Urinary bladder (tissue), 4 donors: ENCODE data around the gene GLYR1. TPM values are rescaled to one million over a fixed set of nuclear protein-coding genes. Genes with fewer than 3 reads are reported as not detected.

Experiments used
- DNase-seq: peaks from one replicate; pipeline ENCODE4 v3.0.0-alpha.2; 2015; ENCODE audit errors: extremely low spot score
- H3K27ac ChIP-seq: one replicate; pipeline ENCODE4 v1.5.1; 2013; ENCODE audit warnings: low read depth, mild to moderate bottlenecking, moderate library complexity
- H3K36me3 ChIP-seq: one replicate; pipeline ENCODE4 v1.6.1; 2013; ENCODE audit warnings: mild to moderate bottlenecking, moderate library complexity; ENCODE audit not compliant: insufficient read depth
- H3K4me1 ChIP-seq: one replicate; pipeline ENCODE4 v1.6.1; 2013; ENCODE audit warnings: mild to moderate bottlenecking, moderate library complexity; ENCODE audit not compliant: insufficient read depth
- H3K4me3 ChIP-seq: one replicate; pipeline ENCODE4 v1.5.1; 2013; ENCODE audit warnings: low read depth, low read length
- WGBS: extraction: QIAGEN DNeasy Blood & Tissue Kit; methylation state at CpG from one replicate; pipeline ENCODE4 v1.1.7; 2013; 5-methylcytosine and 5-hydroxymethylcytosine counted together
- polyA plus RNA-seq: library from polyadenylated mRNA; stranded (reverse); fragments of 200-250 nt; gene quantifications from one replicate; pipeline ENCODE4 v1.2.3, GENCODE V29; 2013
- total RNA-seq: library from RNA; depleted of rRNA; stranded (reverse); fragments of >200 nt; gene quantifications from one replicate; pipeline ENCODE4 v1.2.3, GENCODE V29; 2014
- donor health status: healthy with polysubstance abuse.
- donor health status: healthy.

Gene GLYR1
- total and polyA plus RNA-seq, 2 donors = 44.4 to 60.3 TPM

DNA sequence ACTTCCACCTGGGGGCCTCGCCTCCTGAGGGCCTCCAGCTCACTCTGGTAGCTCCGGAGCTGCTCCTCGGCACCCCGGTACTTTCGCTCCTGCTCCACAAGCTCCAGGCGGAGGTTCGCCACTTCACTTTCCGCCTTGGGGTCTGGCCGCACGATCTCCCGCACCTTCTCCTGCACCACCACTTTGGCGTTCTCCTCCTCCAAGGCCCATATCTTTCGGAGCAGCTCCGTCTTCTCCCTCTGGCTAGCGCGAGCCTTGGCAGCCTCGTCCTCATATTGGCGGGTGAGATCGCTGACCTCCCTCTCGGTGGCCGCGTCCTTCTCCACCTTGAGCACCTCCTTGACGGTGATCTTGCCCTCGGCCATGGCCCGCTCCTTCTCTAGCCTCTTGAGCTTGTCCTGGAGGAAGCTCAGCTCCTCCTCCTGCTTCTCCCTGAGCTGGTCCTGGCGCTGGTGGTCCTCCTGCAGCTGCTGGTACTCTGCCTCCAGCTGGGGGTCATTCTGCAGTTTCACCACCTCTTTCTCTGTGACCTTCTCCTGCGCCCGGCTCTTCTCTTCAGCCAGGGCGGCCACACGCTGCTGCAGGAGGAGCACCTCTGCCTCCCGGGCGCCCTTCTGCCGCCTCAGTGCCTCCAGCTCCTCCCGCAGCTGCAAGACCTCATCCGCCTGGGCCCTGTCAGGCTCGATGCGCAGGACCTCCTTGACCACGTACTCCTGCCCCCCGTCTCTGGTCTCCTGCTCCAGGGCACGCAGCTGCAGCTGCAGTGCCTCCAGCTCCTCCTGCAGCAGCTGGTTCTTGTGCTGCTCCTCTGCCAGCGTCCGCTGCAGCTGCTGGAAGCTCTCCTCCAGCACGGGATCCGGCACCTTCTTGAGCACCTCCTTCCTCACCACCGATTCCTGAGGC, 38.1 kb upstream of the GLYR1 start:
- DNase-seq = no peak
- H3K27ac ChIP-seq = no peak overlapping the region
- H3K4me1 ChIP-seq = no peaks in the 10 kb centered on the region
- H3K36me3 ChIP-seq = peaks cover 7% of the 10 kb centered on the region
- H3K4me3 ChIP-seq = no peak overlapping the region
- WGBS = 91% methylated on average over 45 of the region's 45 CpGs

DNA sequence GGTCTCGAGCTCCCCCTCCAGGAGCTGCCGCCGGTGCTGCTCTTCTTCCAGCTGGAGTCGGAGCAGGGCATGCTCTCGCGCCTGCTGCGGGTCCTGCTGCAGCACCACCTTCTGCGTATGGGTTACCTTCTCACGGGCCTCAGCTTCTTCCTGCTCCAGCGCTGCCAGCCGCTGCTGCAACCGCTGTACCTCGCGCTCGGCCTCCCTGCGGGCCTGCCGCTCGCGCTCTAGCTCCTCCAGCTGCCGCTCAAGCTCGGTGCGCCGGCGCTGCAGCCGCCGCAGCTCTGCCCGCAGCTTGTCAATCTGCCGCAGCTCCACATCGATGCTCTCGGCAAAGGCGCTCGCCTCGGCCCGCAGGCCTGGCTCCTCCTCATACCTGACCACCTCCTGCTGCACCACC, 37.1 kb upstream of the GLYR1 start:
- H3K36me3 ChIP-seq = peaks cover 7% of the 10 kb centered on the region
- H3K27ac ChIP-seq = no peak overlapping the region
- DNase-seq = no peak
- no peak overlapping the region for H3K4me3 ChIP-seq
- H3K4me1 ChIP-seq = no peaks in the 10 kb centered on the region
- 96% methylated on average over 34 of the region's 34 CpGs for WGBS

DNA sequence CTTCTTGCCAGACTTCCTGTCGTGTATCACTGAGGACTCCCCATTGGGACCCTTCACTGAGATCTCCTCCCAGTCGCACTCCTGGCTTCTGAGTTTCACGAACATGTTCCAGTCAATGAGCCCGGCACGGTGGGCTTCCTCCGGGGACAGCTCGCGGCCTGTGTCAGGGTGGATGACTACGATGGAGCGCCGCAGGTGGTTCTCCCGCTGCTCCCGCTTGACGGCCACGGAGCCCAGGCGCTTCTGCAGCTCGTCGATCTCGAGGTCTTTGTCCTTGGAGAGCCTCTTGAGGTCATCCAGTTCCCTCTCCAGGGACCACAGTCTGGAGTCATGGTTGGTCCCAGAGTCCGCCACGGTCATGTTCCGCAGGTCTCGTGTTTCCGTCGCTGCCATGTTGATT, 36.4 kb upstream of the GLYR1 start:
- 98% methylated on average over 25 of the region's 25 CpGs for WGBS
- H3K36me3 ChIP-seq = peaks cover 7% of the 10 kb centered on the region

DNA sequence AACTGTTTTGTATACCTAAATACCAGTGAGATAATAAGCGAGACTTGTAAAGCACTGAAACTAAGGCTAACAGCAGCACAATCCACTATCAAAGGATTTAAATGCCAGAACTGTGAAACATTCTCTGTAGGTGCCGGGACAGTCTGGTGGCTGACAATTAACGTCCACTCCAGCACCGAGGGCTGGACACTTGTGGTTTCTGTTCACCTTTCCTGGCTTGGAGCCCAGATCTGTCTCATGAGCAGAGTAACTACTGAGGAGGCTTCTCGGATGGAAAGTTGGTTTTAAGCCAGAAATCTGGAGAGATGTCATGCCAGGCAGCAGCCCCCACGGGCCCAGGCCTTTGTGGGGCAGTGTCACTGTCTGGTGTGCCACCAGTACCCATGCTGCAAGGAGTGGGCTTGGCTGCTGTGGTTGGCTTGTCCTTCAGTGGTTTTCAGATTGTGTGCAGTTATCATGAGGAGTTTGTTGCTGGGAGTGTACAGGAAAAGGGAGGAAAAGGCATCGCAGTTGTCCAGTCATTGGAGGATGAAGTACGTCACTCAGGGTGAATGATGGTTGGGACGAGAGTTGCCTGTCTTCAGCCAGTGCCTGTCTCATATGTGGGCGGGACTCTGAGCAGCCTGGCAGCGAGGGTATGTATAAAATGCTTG, 35.7 kb upstream of the GLYR1 start:
- 65% methylated on average over 11 of the region's 11 CpGs for WGBS
- Histone ChIP-seq H3K4me3 (no peak overlapping the region), H3K27ac (no peak overlapping the region), H3K36me3 (peaks cover 7% of the 10 kb centered on the region), H3K4me1 (no peaks in the 10 kb centered on the region)
- no peak for DNase-seq

More for the DNA sequence above, 36.4 kb upstream of the GLYR1 start:
- Histone ChIP-seq H3K4me3 (no peak overlapping the region), H3K27ac (no peak overlapping the region), H3K4me1 (no peaks in the 10 kb centered on the region)
- no peak for DNase-seq

DNA sequence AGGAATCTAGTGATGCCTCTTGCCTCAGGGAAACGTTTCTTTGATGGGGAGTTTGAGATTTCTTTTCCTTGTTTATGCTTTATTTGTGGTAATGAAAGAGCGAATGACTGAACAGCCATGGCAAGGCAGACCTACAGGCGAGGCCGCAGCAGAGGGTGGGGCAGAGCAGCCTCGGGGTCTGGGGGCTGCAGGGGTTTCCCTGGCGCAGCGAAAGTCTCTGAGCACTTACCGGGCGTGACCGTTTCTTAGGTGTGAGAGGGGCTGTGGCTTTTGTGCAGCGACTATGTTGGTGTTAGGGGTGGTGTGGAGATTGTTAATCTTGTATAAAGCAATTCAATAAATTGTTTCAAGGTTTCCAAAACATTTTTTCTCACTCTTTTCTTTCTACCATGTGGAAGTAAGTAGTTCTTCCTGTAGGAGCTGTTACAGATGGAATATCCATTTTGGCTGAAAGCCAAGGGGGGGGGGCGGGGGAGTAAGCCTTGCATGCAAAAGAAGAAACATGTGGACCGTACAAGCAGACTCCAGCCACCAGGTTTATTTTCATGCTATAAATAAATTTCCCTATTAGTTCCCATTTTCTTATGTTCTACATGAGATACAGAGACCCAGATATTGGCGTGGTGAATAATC, 35.0 kb upstream of the GLYR1 start:
- Histone ChIP-seq H3K4me3 (no peak overlapping the region), H3K4me1 (no peaks in the 10 kb centered on the region), H3K36me3 (peaks cover 7% of the 10 kb centered on the region), H3K27ac (no peak overlapping the region)
- 63% methylated on average over 14 of the region's 14 CpGs for WGBS
- DNase-seq = no peak

DNA sequence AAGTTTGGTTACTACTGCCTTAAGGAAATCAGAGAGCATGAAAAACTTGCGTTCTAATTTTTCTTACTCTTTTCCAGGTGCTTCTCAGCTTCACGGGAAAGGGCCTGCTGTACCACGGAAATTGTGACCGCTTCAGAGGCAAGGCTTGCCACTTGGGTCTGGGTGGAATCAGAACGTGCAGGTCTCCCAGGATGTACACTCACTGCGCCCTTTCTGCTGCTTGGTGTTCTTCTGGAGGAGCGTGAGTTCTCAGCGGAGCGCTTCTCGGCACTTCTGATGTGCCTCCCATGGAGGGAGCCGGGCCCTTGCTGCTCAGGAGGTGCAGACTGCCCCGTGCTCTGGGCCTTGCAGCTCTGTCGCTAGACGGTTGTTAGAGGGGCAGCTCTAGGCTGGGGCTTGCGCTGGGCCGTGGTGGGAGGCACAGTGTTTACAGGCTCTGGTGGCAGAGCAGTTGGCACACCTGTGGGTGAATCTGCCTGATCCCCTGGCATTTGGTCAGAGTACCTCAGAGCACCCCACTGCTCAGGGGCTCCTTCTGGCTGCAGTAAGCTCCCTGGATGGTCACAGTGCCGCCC, 33.0 kb upstream of the GLYR1 start:
- Histone ChIP-seq H3K27ac (no peak overlapping the region), H3K4me3 (no peak overlapping the region), H3K4me1 (no peaks in the 10 kb centered on the region), H3K36me3 (peaks cover 3% of the 10 kb centered on the region)
- no peak for DNase-seq
- WGBS = 97% methylated on average over 17 of the region's 17 CpGs

DNA sequence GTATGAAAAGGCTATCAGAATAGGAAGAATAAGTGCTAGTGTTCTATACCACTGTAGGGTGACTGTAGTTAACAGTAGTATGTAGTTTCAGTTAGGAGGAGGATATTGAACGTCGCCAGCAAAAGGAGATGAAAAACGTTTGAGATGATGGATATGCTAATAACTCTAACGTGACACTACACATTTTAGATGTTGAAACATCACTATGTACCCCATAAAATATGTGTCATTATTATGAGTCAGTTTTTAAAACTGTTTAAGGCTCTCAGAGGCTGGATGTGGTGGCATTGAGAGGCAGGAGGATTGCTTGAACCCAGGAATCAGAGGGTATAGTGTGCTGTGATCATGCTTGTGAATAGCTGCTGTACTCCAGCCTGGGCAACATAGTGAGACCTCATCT, 32.0 kb upstream of the GLYR1 start:
- 81% methylated on average over 4 of the region's 4 CpGs for WGBS
- no peak overlapping the region for H3K27ac ChIP-seq
- H3K36me3 ChIP-seq = peaks cover 6% of the 10 kb centered on the region
- no peak overlapping the region for H3K4me3 ChIP-seq
- H3K4me1 ChIP-seq = no peaks in the 10 kb centered on the region
- no peak for DNase-seq

DNA sequence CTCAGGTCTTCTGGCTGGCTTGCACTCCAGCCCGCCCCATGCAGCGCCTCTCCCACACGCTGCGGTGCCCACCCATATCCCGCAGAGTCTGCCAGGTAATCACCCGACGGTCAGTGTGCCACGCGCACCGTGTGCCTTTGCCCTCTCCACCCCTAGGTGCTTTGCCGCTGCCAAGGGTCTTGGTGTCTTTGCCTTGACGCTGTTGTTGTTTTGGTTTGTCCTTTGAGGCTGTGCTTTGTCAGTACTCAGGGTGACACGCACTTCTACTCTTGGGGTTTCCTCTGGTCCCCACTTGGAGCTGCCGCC, 30.2 kb upstream of the GLYR1 start:
- no peak overlapping the region for H3K27ac ChIP-seq
- H3K36me3 ChIP-seq = peaks cover 8% of the 10 kb centered on the region
- DNase-seq = no peak
- 90% methylated on average over 14 of the region's 14 CpGs for WGBS
- no peak overlapping the region for H3K4me3 ChIP-seq
- no peaks in the 10 kb centered on the region for H3K4me1 ChIP-seq

DNA sequence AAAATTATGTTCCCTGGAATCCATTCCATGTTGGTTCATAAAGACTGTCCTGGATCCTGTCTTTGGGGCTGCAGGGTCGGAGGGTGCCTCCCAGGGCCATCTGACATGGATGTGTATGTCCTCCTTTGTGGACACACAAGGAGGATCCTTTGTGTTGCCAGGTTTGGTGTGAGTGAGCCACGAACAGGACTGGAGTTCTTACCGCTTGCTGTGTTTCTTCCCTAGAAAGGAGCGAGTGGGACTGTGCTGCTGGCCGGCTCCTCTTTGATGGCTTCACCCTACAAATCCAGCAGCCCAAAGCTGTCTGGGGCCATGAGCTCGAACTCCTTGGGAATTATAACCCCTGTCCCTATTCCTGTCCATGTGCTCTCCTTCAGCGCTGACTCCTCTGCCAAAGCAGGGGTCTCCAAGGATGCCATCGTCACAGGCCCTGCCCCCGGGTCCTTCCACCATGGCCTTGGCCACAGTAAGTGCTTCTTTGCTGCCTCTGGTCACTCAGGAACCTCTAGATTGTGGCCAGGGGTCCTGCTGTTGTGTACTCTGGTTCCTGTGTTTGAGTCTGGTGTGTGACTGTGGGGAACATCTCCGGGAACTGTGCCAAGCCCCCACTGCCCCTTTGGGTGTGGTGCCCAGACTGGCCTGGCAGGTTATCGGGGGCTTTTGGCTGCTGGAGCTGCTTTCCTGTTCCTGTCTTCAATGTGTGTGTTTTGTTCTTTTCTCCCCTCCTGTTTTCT, 29.7 kb upstream of the GLYR1 start:
- no peak overlapping the region for H3K27ac ChIP-seq
- H3K4me3 ChIP-seq = no peak overlapping the region
- no peaks in the 10 kb centered on the region for H3K4me1 ChIP-seq
- H3K36me3 ChIP-seq = peaks cover 8% of the 10 kb centered on the region
- no peak for DNase-seq
- 89% methylated on average over 11 of the region's 11 CpGs for WGBS

DNA sequence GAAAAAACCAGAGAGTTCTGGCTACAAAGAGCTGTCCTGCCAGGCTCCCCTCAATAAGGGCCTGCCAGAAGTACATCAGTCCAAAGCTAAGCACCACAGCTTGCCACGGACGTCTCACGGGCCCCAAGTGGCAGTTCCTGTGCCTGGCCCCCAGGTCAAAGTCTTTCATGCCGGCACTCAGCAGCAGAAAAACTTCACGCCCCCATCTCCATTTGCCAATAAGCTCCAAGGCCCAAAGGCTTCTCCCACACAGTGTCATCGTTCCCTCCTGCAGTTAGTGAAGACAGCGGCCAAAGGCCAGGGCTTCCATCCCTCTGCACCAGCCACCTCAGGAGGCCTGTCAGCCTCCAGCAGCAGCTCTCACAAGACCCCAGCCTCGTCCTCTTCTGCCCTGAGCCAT, 27.6 kb upstream of the GLYR1 start:
- Histone ChIP-seq H3K36me3 (peaks cover 11% of the 10 kb centered on the region), H3K4me3 (no peak overlapping the region), H3K27ac (no peak overlapping the region), H3K4me1 (no peaks in the 10 kb centered on the region)
- 83% methylated on average over 8 of the region's 8 CpGs for WGBS
- DNase-seq = no peak

DNA sequence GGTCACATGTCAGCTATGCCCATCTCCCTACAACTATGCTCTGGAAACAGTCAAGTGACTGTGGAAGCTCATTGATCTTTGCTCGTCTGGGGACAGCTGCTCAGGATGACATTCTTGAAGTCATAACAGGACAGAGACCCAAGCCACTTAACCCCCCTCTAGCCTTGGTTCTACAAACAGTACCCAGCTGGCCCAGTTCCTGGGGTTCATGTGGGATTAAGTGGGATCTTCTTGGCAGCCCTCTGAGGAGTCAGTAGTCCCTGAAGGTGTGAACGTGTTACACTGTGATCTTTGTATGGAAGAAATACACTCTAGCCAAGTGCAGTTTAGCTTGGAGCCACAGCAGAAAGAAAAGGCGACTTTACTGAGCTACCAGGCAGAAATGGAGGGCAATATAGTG, 26.0 kb upstream of the GLYR1 start:
- DNase-seq = no peak

DNA sequence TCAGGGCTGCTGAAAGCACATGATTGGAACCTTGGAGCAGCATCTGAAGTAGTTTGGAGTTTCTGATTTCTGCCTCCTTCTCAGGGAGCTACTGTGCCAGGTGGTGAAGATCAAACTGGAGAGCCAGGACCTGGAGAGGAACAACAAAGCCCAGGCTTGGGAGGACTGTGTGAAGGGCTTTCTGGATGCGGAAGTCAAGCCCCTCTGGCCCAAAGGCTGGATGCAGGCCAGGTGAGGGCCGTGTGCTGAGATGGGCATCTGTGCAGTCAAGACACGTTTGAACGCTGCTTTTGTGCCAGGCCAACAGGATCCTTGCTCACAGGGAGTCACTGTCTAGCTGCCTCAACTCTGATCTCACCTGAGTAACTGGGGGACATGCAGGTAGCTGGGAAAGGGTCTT, 24.0 kb upstream of the GLYR1 start:
- H3K4me3 ChIP-seq = no peak overlapping the region
- no peaks in the 10 kb centered on the region for H3K4me1 ChIP-seq
- DNase-seq = no peak
- H3K36me3 ChIP-seq = peaks cover 11% of the 10 kb centered on the region
- WGBS = 78% methylated on average over 4 of the region's 4 CpGs
- no peak overlapping the region for H3K27ac ChIP-seq

More for the DNA sequence above, 26.0 kb upstream of the GLYR1 start:
- peaks cover 11% of the 10 kb centered on the region for H3K36me3 ChIP-seq
- H3K4me1 ChIP-seq = no peaks in the 10 kb centered on the region
- 78% methylated on average over 3 of the region's 3 CpGs for WGBS
- no peak overlapping the region for H3K27ac ChIP-seq
- no peak overlapping the region for H3K4me3 ChIP-seq

DNA sequence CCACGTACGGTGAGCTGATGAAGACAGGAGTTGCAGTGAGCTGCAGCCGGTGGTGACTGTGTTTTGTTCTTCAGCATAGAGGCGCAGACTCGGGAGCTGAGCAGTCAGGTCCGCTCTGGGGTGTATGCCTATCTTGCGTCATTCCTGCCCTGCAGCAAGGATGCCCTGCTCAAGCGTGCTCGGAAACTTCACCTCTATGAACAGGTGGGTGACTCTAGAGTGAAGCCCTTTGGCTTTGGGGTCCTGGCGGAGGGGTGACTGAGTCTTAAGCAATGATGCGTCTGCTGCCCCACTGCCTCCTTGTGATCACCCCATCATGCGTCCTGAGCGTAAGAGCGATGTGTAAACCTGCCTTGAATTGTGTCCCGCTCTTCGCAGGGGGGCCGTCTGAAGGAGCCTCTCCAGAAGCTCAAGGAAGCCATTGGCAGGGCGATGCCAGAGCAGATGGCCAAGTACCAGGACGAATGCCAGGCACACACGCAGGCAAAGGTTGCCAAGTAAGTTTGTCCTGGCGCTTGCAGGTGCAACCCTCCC, 23.1 kb upstream of the GLYR1 start:
- DNase-seq = no peak
- Histone ChIP-seq H3K4me3 (no peak overlapping the region), H3K27ac (no peak overlapping the region), H3K36me3 (peaks cover 11% of the 10 kb centered on the region), H3K4me1 (no peaks in the 10 kb centered on the region)
- 94% methylated on average over 21 of the region's 21 CpGs for WGBS
